Suprapubic skin (tissue), 4 donors: ENCODE results near the gene C9orf40. TPM values are rescaled to one million over a fixed set of nuclear protein-coding genes. Genes with fewer than 3 reads are reported as not detected.

Source experiments
- DNase-seq, 2 donors: peaks; one replicate each; pipeline ENCODE4 v3.0.0-alpha.2; 2019; ENCODE audit warnings: low spot score in 2 of 2
- H3K27ac ChIP-seq: fragments of 200-600 bp; sonication (generic); one replicate; pipeline ENCODE4 v1.5.1; 2019
- H3K27me3 ChIP-seq: fragments of 200-600 bp; sonication (generic); one replicate; pipeline ENCODE4 v1.5.1; 2019
- H3K36me3 ChIP-seq: fragments of 200-600 bp; sonication (generic); one replicate; pipeline ENCODE4 v1.5.1; 2019
- H3K4me1 ChIP-seq: fragments of 200-600 bp; sonication (generic); one replicate; pipeline ENCODE4 v1.5.1; 2019
- H3K4me3 ChIP-seq: fragments of 200-600 bp; sonication (generic); one replicate; pipeline ENCODE4 v1.5.1; 2019; ENCODE audit warnings: mild to moderate bottlenecking
- H3K9me3 ChIP-seq: fragments of 200-600 bp; sonication (generic); one replicate; pipeline ENCODE4 v1.5.1; 2019
- CTCF ChIP-seq, 2 donors: fragments of 200-600 bp in 1 of 2; fragments of 450-650 bp in 1 of 2; sonication (generic) in 1 of 2; IDR thresholded peaks; one replicate each; pipeline ENCODE4 v1.5.1; 2016 to 2019; ENCODE audit warnings: antibody characterized with exemption in 2 of 2, mild to moderate bottlenecking in 1 of 2, moderate library complexity in 1 of 2
- EP300 ChIP-seq: sonication (generic); formaldehyde crosslinking; IDR thresholded peaks from one replicate; pipeline ENCODE4 v1.6.1; 2017; ENCODE audit warnings: antibody characterized with exemption
- POLR2A ChIP-seq, 2 donors: fragments of 450-650 bp; IDR thresholded peaks; one replicate each; pipeline ENCODE4 v1.6.1; 2017; ENCODE audit warnings: antibody characterized with exemption in 2 of 2, mild to moderate bottlenecking in 2 of 2, moderate library complexity in 2 of 2
- POLR2AphosphoS5 ChIP-seq, 3 donors: sonication (generic); formaldehyde crosslinking; IDR thresholded peaks; one replicate each; pipeline ENCODE4 v1.6.1; 2017; ENCODE audit warnings: antibody characterized with exemption in 3 of 3
- WGBS: methylation state at CpG from one replicate; pipeline ENCODE4 v1.1.5; 2018; 5-methylcytosine and 5-hydroxymethylcytosine counted together
- total RNA-seq, 4 donors: library from RNA; depleted of rRNA; stranded (reverse); fragments of >200 nt; gene quantifications; one replicate each; pipeline ENCODE4 v1.1.0, GENCODE V29; 2016

The C9orf40 gene
- total RNA-seq, 4 donors from 2014 or later = 2.0 to 3.3 (median 3.0) TPM

- TF ChIP-seq POLR2A (IDR thresholded peaks at IDR 0.05) (no peak), POLR2AphosphoS5 (IDR thresholded peaks at IDR 0.05) (no peak), CTCF (IDR thresholded peaks at IDR 0.05) (no peak), EP300 (no peak)
- Histone ChIP-seq H3K36me3 (no peaks in the 10 kb centered on the region), H3K9me3 (no peaks in the 10 kb centered on the region), H3K4me3 (no peak overlapping the region), H3K4me1 (no peaks in the 10 kb centered on the region), H3K27me3 (no peaks in the 10 kb centered on the region), H3K27ac (no peak overlapping the region)
- WGBS = 35% methylated on average over 4 of the region's 4 CpGs
- DNase-seq = no peak
These were observed 12.1 kb downstream of the C9orf40 start for GRCh38 chr9:74940600-74940999.

- H3K4me3 ChIP-seq = no peak overlapping the region
- TF ChIP-seq CTCF (IDR thresholded peaks at IDR 0.05) = no peak
- TF ChIP-seq POLR2AphosphoS5 (IDR thresholded peaks at IDR 0.05) = no peak
- TF ChIP-seq POLR2A (IDR thresholded peaks at IDR 0.05) = no peak
- no peak for TF ChIP-seq EP300
- WGBS = 59% methylated on average over 8 of the region's 8 CpGs
- H3K27ac ChIP-seq = no peak overlapping the region
- DNase-seq = no peak
- no peaks in the 10 kb centered on the region for H3K27me3 ChIP-seq
- H3K4me1 ChIP-seq = no peaks in the 10 kb centered on the region
- no peaks in the 10 kb centered on the region for H3K9me3 ChIP-seq
- H3K36me3 ChIP-seq = no peaks in the 10 kb centered on the region
These were observed 17.7 kb downstream of the C9orf40 start for GRCh38 chr9:74935008-74935407.

GRCh38 chr9:74921737-74922136, 31.0 kb downstream of the C9orf40 start:
- H3K4me3 ChIP-seq = no peak overlapping the region
- WGBS = 89% methylated on average over 1 of the region's 1 CpG
- H3K27me3 ChIP-seq = no peaks in the 10 kb centered on the region
- TF ChIP-seq POLR2AphosphoS5 (IDR thresholded peaks at IDR 0.05) (no peak), POLR2A (IDR thresholded peaks at IDR 0.05) (no peak), EP300 (no peak), CTCF (IDR thresholded peaks at IDR 0.05) (no peak)
- no peaks in the 10 kb centered on the region for H3K4me1 ChIP-seq
- H3K9me3 ChIP-seq = no peaks in the 10 kb centered on the region
- no peak overlapping the region for H3K27ac ChIP-seq
- DNase-seq = no peak
- H3K36me3 ChIP-seq = no peaks in the 10 kb centered on the region

- Histone ChIP-seq H3K27me3 (no peaks in the 10 kb centered on the region), H3K9me3 (no peaks in the 10 kb centered on the region), H3K36me3 (no peaks in the 10 kb centered on the region), H3K4me3 (no peak overlapping the region), H3K27ac (no peak overlapping the region), H3K4me1 (no peaks in the 10 kb centered on the region)
- DNase-seq = no peak
- WGBS = 84% methylated on average over 3 of the region's 3 CpGs
- no peak for TF ChIP-seq POLR2A (IDR thresholded peaks at IDR 0.05)
- TF ChIP-seq CTCF (IDR thresholded peaks at IDR 0.05) = no peak
These were observed 31.6 kb downstream of the C9orf40 start for GRCh38 chr9:74920944-74921626.

- DNase-seq = no peak
- WGBS = 89% methylated on average over 2 of the region's 2 CpGs
- no peaks in the 10 kb centered on the region for H3K4me1 ChIP-seq
- peaks cover 4% of the 10 kb centered on the region for H3K27me3 ChIP-seq
- H3K9me3 ChIP-seq = no peaks in the 10 kb centered on the region
- no peak overlapping the region for H3K27ac ChIP-seq
- H3K36me3 ChIP-seq = no peaks in the 10 kb centered on the region
- no peak overlapping the region for H3K4me3 ChIP-seq
- TF ChIP-seq POLR2A (IDR thresholded peaks at IDR 0.05) (no peak), POLR2AphosphoS5 (IDR thresholded peaks at IDR 0.05) (no peak), EP300 (no peak), CTCF (IDR thresholded peaks at IDR 0.05) (no peak)
These were observed 42.7 kb downstream of the C9orf40 start for GRCh38 chr9:74910036-74910435.
